ENCODE data around the gene AK5.

DNA sequence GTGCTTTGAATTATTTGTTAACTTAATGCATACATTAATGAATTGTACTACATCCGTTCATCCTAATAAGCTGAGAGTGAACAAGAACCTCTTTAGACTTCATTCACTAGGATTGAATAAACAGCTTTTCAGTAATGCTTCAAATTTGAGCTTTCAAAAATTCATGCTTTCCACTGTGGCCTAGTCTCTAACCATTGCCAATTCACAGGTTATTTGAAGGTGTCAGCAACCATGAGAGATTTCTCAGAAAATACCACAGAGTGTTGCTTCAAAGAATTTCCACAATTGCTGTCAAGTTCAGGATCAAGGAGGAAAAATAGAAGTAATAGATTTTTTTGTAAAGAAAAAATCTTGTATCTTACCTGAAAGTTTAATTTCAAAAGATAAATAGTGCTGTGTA lies 72.7 kb downstream of the AK5 start:
- TF ChIP-seq CTCF (optimal IDR thresholded peaks at IDR 0.05 in 1 of 3, IDR thresholded peaks at IDR 0.05 in 1 of 3, conservative IDR thresholded peaks at IDR 0.05 in 1 of 3; ENCODE audit: extremely low read depth in 1 of 3, insufficient read depth in 2 of 3, low read length in 3 of 3) (no peak), EZH2 (IDR thresholded peaks at IDR 0.05; ENCODE audit: low read length) (no peak)
